ENCODE results near the gene ULK2.

ULK2 gene

DNA sequence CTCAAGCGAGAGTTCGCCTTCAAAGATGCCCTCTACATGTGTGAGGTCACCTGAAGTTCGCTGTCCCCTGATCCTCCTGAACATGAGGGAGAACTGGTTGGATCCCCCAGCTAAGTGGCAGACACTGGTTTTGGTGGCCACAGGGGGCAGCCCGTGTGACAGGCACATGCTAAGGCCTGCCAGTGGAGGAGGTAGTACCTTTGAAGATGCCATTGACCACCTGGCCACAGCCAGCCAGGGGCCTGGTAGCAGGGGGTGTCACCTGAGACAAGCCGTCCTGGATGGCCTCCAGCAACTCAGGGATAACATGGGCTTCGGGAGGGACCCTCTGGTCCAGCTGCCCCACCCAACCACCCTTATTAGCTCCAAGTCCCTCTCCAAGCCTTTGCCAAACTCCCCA, 112.3 kb downstream of the ULK2 start:
- WGBS, result 92% methylated on average over 6 of the region's 6 CpGs
- H4K8ac ChIP-seq (ENCODE audit: low read length), result no peak overlapping the region

DNA sequence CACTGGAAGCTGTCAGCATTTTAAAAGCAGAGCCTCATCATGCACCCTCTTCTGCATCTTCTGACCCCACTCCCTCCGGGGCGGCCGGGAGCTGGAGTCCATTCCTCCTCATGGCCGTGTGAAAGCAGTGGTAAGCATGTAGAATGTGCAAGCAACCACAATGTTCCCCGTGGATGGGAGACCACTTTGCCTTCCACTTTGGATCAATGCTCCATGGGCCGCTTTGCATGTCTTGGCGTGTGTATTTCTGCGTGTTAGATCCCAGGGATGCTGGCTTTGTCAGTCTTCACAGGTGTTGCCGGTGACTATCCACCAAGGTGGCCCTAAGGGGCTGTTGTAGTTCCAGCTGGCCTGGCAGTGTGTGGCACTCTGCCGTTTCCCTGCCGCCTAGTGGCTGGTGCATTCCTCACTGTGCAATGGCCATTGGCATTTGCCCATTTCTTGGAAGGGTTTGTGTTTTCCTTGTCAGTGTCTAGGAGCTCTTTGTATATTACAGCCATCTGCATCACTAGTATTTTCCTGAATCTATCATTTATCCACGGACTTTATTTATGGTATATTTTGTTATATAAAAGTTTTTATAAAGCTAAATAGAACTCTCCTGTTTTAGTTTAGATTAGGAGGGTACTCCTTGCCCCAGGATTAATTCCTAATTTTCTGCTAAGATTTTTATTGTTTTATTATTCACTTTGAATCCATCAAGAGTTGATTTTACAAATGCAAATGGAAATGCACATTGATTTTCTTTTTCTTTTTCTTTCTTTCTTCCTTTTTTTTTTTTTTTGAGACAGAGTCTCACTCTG, 113.9 kb downstream of the ULK2 start:
- DNase-seq, result no peak
- H4K91ac ChIP-seq (ENCODE audit: low read length), result no peak overlapping the region
- H2AK5ac ChIP-seq (ENCODE audit: low read length, severe bottlenecking), result peak overlapping the region; percentile 67
- no peaks in the 10 kb centered on the region for H3K79me1 ChIP-seq (replicated peaks; ENCODE audit: low read length, poor library complexity, severe bottlenecking)
- no peak overlapping the region for H3K18ac ChIP-seq (ENCODE audit: low read depth in 1 of 2, low read length in 2 of 2)
- peaks cover 17% of the 10 kb centered on the region for H3K4me1 ChIP-seq (ENCODE audit: control insufficient read depth, insufficient read depth, low read depth, low read length)
- no peaks in the 10 kb centered on the region for H3K9me3 ChIP-seq (ENCODE audit: control insufficient read depth, low read length)
- H3K9ac ChIP-seq (ENCODE audit: low read length), result no peak overlapping the region
- H2BK120ac ChIP-seq (ENCODE audit: low read depth, low read length), result no peak overlapping the region
- peak overlapping the region; percentile 61 for H3K27ac ChIP-seq (ENCODE audit: low read length, poor library complexity, severe bottlenecking)
- peak overlapping the region in 1 of 2 experiments; percentile 75 for H3K23ac ChIP-seq (ENCODE audit: low read length in 2 of 2)
- H3K4ac ChIP-seq (ENCODE audit: low read depth in 1 of 2, low read length in 2 of 2), result no peak overlapping the region
- H3K27me3 ChIP-seq (ENCODE audit: control insufficient read depth in 1 of 2, insufficient read depth in 1 of 2, low read length in 2 of 2), result peaks cover 1 to 13% of the 10 kb centered on the region in 2 experiments
- no peak overlapping the region for H3K4me2 ChIP-seq (ENCODE audit: low read length, poor library complexity, severe bottlenecking)
- peak overlapping the region; percentile 3 for H2BK5ac ChIP-seq (ENCODE audit: low read depth, low read length, poor library complexity, severe bottlenecking)
- no peak overlapping the region for H2AFZ ChIP-seq (ENCODE audit: low read depth, low read length)
- H3K14ac ChIP-seq (ENCODE audit: low read length in 2 of 2), result no peak overlapping the region
- H2BK15ac ChIP-seq (ENCODE audit: low read depth, poor library complexity, severe bottlenecking), result no peak overlapping the region
- no peaks in the 10 kb centered on the region for H3K36me3 ChIP-seq (ENCODE audit: control insufficient read depth in 1 of 2, insufficient read depth in 2 of 2, low read depth in 1 of 2, low read length in 2 of 2)
- H2BK12ac ChIP-seq (ENCODE audit: low read length in 2 of 2), result no peak overlapping the region
- 85% methylated on average over 11 of the region's 12 CpGs for WGBS
- no peak overlapping the region for H3K4me3 ChIP-seq (ENCODE audit: insufficient read depth in 1 of 2, low read depth in 1 of 2, low read length in 2 of 2)
- H4K8ac ChIP-seq (ENCODE audit: low read length), result no peak overlapping the region

More for the DNA sequence above, 112.3 kb downstream of the ULK2 start:
- Histone ChIP-seq H3K18ac (ENCODE audit: low read depth in 1 of 2, low read length in 2 of 2) (no peak overlapping the region), H2BK120ac (ENCODE audit: low read depth, low read length) (no peak overlapping the region), H2BK12ac (ENCODE audit: low read length in 2 of 2) (no peak overlapping the region), H3K9ac (ENCODE audit: low read length) (no peak overlapping the region), H3K14ac (ENCODE audit: low read length in 2 of 2) (peak overlapping the region in 1 of 2 experiments; percentile 38), H3K4ac (ENCODE audit: low read depth in 1 of 2, low read length in 2 of 2) (no peak overlapping the region), H3K27ac (ENCODE audit: low read length, poor library complexity, severe bottlenecking) (no peak overlapping the region), H3K36me3 (ENCODE audit: control insufficient read depth in 1 of 2, insufficient read depth in 2 of 2, low read depth in 1 of 2, low read length in 2 of 2) (no peaks in the 10 kb centered on the region), H3K23ac (ENCODE audit: low read length in 2 of 2) (no peak overlapping the region), H3K9me3 (ENCODE audit: control insufficient read depth, low read length) (no peaks in the 10 kb centered on the region), H2AK5ac (ENCODE audit: low read length, severe bottlenecking) (peak overlapping the region; percentile 57), H2AFZ (ENCODE audit: low read depth, low read length) (no peak overlapping the region), H4K91ac (ENCODE audit: low read length) (no peak overlapping the region), H2BK15ac (ENCODE audit: low read depth, poor library complexity, severe bottlenecking) (no peak overlapping the region), H2BK5ac (ENCODE audit: low read depth, low read length, poor library complexity, severe bottlenecking) (no peak overlapping the region), H3K4me2 (ENCODE audit: low read length, poor library complexity, severe bottlenecking) (no peak overlapping the region), H3K4me3 (ENCODE audit: insufficient read depth in 1 of 2, low read depth in 1 of 2, low read length in 2 of 2) (no peak overlapping the region), H3K4me1 (ENCODE audit: control insufficient read depth, insufficient read depth, low read depth, low read length) (peaks cover 17% of the 10 kb centered on the region), H3K27me3 (ENCODE audit: control insufficient read depth in 1 of 2, insufficient read depth in 1 of 2, low read length in 2 of 2) (peaks cover 0 to 11% of the 10 kb centered on the region in 2 experiments), H3K79me1 (replicated peaks; ENCODE audit: low read length, poor library complexity, severe bottlenecking) (no peaks in the 10 kb centered on the region)
- DNase-seq, result no peak

DNA sequence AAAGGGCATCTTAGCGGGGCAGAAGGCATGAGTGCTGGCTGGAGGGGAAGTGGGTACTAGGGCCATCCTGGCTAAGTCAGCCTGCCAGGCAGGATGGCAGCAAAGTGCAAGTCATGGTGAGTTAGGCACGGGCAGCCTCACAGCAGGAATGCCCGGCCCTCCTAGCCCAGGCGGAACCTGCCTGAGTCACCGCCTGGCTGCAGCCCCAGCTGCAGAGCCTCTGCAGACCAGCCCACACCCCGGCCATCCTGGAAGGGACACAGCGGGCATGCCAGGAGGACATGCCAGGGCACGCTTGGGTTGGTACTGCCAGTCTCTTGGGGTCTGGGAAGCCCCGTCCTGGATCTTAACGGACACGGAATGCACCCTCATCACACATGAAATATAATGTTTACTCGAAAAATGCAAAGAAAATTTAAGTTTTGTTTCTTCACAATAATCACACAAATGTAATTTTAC, 114.7 kb downstream of the ULK2 start:
- 81% methylated on average over 12 of the region's 12 CpGs for WGBS
- H2BK5ac ChIP-seq (ENCODE audit: low read depth, low read length, poor library complexity, severe bottlenecking), result peak overlapping the region; percentile 83

DNA sequence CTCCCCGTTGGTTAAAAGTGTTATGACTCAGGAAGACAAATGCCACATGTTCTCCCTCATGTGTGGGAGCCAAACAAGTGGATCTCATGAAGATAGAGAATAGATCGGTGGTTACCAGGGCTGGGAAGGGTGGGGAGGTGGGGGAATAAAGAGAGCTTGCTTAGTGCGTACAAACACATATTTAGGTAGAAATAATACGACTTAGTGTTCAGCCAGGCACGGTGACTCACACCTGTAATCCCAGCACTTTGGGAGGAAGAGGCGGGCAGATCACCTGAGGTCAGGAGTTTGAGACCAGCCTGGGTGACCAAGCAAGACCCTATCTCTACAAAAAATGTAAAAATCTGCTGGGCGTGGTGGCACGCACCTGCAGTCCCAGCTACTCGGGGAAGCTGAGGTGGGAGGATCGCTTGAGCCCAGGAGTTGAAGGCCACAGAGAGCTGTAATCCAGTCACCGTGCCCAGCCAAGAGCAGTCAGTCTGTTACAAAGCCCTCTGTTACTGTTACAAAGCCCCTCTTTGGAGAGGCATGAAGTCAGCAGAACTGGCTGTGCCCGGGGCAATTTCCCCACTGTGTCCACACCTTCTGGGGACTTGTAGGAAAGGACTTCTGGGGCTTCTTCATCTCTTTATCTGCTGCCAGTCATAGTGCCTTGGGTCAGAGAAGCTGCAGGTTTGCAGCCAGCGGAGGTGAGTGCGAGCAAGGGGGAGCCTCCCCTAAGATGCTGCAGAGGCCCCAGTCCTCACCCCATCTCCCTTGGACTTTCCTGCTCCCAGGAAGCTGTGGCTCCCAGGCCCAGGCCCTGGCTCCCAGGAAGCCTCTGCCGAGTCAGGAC, 115.3 kb downstream of the ULK2 start:
- peak overlapping the region; percentile 80 for H3K27ac ChIP-seq (ENCODE audit: low read length, poor library complexity, severe bottlenecking)
- peak overlapping the region; percentile 3 for H4K8ac ChIP-seq (ENCODE audit: low read length)
- H3K23ac ChIP-seq (ENCODE audit: low read length in 2 of 2), result no peak overlapping the region
- peak overlapping the region in 1 of 2 experiments; percentile 34 for H3K18ac ChIP-seq (ENCODE audit: low read depth in 1 of 2, low read length in 2 of 2)
- peak overlapping the region; percentile 83 for H2BK5ac ChIP-seq (ENCODE audit: low read depth, low read length, poor library complexity, severe bottlenecking)
- peaks cover 18% of the 10 kb centered on the region for H3K4me1 ChIP-seq (ENCODE audit: control insufficient read depth, insufficient read depth, low read depth, low read length)
- no peak overlapping the region for H3K4me3 ChIP-seq (ENCODE audit: insufficient read depth in 1 of 2, low read depth in 1 of 2, low read length in 2 of 2)
- no peak overlapping the region for H2BK15ac ChIP-seq (ENCODE audit: low read depth, poor library complexity, severe bottlenecking)
- no peaks in the 10 kb centered on the region for H3K9me3 ChIP-seq (ENCODE audit: control insufficient read depth, low read length)
- H2AK5ac ChIP-seq (ENCODE audit: low read length, severe bottlenecking), result peak overlapping the region; percentile 81
- H3K14ac ChIP-seq (ENCODE audit: low read length in 2 of 2), result no peak overlapping the region
- H3K36me3 ChIP-seq (ENCODE audit: control insufficient read depth in 1 of 2, insufficient read depth in 2 of 2, low read depth in 1 of 2, low read length in 2 of 2), result no peaks in the 10 kb centered on the region
- H3K27me3 ChIP-seq (ENCODE audit: control insufficient read depth in 1 of 2, insufficient read depth in 1 of 2, low read length in 2 of 2), result peaks cover 3 to 16% of the 10 kb centered on the region in 2 experiments
- DNase-seq, result no peak
- no peak overlapping the region for H2BK120ac ChIP-seq (ENCODE audit: low read depth, low read length)
- H3K9ac ChIP-seq (ENCODE audit: low read length), result peak overlapping the region; percentile 53
- no peak overlapping the region for H2AFZ ChIP-seq (ENCODE audit: low read depth, low read length)
- 90% methylated on average over 15 of the region's 15 CpGs for WGBS
- H3K4me2 ChIP-seq (ENCODE audit: low read length, poor library complexity, severe bottlenecking), result no peak overlapping the region
- H4K91ac ChIP-seq (ENCODE audit: low read length), result no peak overlapping the region
- H3K4ac ChIP-seq (ENCODE audit: low read depth in 1 of 2, low read length in 2 of 2), result no peak overlapping the region
- H2BK12ac ChIP-seq (ENCODE audit: low read length in 2 of 2), result no peak overlapping the region
- H3K79me1 ChIP-seq (replicated peaks; ENCODE audit: low read length, poor library complexity, severe bottlenecking), result no peaks in the 10 kb centered on the region

More for the DNA sequence above, 114.7 kb downstream of the ULK2 start:
- no peaks in the 10 kb centered on the region for H3K9me3 ChIP-seq (ENCODE audit: control insufficient read depth, low read length)
- H2BK15ac ChIP-seq (ENCODE audit: low read depth, poor library complexity, severe bottlenecking), result peak overlapping the region; percentile 41
- H3K4me2 ChIP-seq (ENCODE audit: low read length, poor library complexity, severe bottlenecking), result no peak overlapping the region
- no peak overlapping the region for H2AK5ac ChIP-seq (ENCODE audit: low read length, severe bottlenecking)
- DNase-seq, result peak; percentile 32
- H3K27ac ChIP-seq (ENCODE audit: low read length, poor library complexity, severe bottlenecking), result peak overlapping the region; percentile 80
- H3K18ac ChIP-seq (ENCODE audit: low read depth in 1 of 2, low read length in 2 of 2), result peak overlapping the region in 1 of 2 experiments; percentile 34
- H3K23ac ChIP-seq (ENCODE audit: low read length in 2 of 2), result no peak overlapping the region
- no peak overlapping the region for H2BK12ac ChIP-seq (ENCODE audit: low read length in 2 of 2)
- H3K27me3 ChIP-seq (ENCODE audit: control insufficient read depth in 1 of 2, insufficient read depth in 1 of 2, low read length in 2 of 2), result peaks cover 3 to 20% of the 10 kb centered on the region in 2 experiments
- H3K79me1 ChIP-seq (replicated peaks; ENCODE audit: low read length, poor library complexity, severe bottlenecking), result no peaks in the 10 kb centered on the region
- H3K14ac ChIP-seq (ENCODE audit: low read length in 2 of 2), result no peak overlapping the region
- peak overlapping the region; percentile 3 for H4K8ac ChIP-seq (ENCODE audit: low read length)
- no peak overlapping the region for H2BK120ac ChIP-seq (ENCODE audit: low read depth, low read length)
- H3K9ac ChIP-seq (ENCODE audit: low read length), result peak overlapping the region; percentile 53
- peak overlapping the region; percentile 43 for H4K91ac ChIP-seq (ENCODE audit: low read length)
- H3K36me3 ChIP-seq (ENCODE audit: control insufficient read depth in 1 of 2, insufficient read depth in 2 of 2, low read depth in 1 of 2, low read length in 2 of 2), result no peaks in the 10 kb centered on the region
- no peak overlapping the region for H3K4ac ChIP-seq (ENCODE audit: low read depth in 1 of 2, low read length in 2 of 2)
- H3K4me1 ChIP-seq (ENCODE audit: control insufficient read depth, insufficient read depth, low read depth, low read length), result peaks cover 18% of the 10 kb centered on the region
- H3K4me3 ChIP-seq (ENCODE audit: insufficient read depth in 1 of 2, low read depth in 1 of 2, low read length in 2 of 2), result no peak overlapping the region
- H2AFZ ChIP-seq (ENCODE audit: low read depth, low read length), result no peak overlapping the region

Measured in mesenchymal stem cell (in vitro differentiated cells and primary cell).